Fibroblast of skin of abdomen (primary cell): ENCODE data around the gene IL36RN.
A peak's percentile ranks its signal among the peaks of the same experiment; 100 is the strongest.

Source experiments
- DNase-seq: peaks from one replicate; pipeline ENCODE4 v3.0.0-alpha.2; 2013

IL36RN gene

DNA sequence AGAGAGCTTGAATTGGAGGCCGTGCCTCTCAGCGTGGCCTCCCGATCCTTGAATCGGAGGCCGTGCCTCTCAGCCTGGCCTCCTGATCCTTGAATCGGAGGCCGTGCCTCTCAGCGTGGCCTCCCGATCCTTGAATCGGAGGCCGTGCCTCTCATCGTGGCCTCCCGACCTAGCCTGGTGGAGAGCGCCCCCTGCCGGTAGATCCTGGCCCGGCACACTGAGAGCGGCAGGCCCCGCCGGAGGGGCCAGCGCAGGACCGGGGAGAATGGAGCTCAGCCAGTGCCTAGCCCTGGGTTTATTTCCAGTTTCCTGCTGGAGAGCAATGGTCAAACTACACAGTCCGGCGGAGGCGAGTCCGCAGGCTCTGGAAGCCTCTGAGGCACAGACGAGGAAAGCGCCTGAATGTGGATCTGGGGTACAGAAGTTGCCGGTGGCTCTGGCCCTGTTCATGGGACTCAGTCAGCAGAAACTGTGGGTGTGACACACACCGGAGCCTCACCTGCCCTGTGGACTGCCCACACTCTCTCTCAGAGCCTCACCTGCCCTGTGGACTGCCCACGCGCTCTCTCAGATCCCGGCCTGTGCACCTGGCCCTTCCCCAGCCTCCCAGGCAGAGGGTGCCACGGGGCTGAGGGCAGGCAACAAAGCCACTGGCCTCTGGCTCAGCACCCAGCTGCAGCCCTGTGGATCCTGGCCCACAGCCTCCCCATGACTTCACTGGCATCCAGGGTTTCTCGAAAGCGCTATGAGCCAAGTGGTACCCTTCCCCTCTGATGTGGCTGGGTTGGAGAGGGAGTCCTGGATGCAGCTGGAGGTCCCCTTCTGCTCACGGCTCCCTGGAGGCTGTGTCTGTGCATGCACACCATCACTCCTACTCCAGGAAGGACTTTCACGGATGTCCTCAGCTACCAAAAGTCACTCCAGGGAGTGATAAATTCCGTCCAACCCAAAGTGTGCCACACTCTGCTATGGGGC lies 7.8 kb upstream of the IL36RN start:
- DNase-seq: no peak

DNA sequence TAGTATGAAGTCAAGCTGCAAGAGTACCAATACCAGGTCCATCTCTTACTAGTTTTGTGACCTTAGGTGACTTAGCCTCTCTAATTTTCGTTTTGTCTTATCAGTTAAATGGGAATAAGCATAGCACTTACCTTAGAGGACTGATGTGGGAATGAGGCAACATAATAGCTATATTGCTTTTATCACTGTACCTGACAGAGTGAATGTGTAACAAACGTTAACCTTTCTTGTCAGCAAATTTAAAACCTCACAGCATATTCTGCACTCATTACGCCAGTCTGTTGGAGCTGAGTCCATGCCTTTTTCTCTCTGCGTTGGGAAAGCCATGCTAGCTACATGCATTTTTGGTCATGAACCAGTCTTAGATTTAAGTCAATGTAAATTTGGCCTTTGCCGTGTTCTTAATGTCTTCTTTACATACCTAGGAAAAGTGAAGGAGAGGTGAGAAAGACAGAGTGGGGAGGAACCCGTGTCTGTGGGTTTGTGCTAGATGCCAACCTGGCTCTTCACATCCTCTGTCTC lies 6.5 kb upstream of the IL36RN start, which contains the start of gene IL36B:
Gene IL36B (minus strand): TSS at position 472 of the 522 bp plus-strand sequence.
- DNase-seq: no peak

DNA sequence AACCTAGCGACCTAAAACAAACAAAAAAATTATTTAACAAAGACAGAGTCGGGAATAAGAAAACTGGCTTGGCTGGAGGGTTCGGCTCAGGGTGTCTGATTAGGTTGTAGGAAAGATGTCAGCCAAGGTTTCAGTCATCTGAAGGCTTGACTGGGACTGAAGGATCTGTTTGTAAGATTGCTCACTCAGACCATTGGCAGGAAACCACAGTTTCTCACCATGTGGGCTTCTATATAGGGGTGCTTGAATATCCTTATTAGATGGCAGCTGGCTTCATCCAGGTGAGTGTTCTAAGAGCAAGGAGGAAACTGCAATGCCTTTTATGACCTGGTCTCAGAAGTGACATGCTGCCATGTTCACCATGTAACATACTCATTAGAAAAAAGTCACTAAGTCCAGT lies 5.3 kb upstream of the IL36RN start:
- DNase-seq: no peak

DNA sequence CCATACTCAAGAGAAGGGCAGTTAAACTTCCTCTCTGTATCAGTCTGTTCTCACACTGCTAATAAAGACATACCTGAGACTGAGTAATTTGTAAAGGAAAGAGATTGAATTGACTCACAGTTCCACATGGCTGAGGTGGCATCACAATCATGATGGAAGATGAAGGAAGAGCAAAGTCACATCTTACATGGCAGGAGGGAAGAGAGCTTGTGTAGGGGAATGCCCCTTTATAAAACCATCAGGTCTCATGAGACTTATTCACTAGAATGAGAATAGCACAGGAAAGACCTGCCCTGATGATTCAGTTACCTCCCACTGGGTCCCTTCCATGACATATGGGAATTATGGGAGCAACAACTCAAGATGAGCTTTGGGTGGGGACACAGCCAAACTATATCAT lies 4.9 kb upstream of the IL36RN start:
- no peak for DNase-seq

DNA sequence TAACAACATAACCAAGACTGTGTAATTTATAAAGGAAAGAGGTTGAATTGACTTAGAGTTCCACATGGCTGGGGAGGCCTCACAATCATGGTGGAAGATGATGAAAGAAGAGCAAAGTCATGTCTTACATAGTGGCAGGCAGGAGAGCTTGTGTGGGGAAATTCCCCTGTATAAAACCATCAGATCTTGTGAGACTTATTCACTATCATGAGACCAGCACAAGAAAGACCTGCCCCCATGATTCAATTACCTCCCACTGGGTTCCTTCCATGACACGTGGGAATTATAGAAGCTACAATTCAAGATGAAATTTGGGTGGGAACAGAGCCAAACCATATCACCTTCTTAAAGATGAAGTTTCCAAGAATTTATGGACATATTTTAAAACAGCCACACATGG lies 2.5 kb upstream of the IL36RN start:
- no peak for DNase-seq

DNA sequence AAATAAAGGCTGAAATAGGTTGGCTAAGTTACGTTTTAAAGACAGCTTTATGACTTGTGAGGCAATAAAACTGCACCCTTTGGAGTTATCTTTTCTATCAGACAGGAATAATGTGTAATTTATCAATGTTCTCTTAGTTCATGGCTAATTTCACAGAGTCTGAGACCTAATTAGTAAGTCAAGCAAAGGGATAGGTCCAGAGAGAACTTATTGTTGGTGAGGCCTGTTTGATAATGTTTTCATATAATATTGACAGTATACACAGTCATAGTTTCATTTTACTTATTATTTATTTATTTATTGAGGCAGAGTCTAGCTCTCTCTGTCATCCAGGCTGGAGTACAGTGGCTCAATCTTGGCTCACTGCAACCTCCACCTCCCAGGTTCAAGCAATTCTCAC lies 1.9 kb upstream of the IL36RN start:
- DNase-seq: no peak

DNA sequence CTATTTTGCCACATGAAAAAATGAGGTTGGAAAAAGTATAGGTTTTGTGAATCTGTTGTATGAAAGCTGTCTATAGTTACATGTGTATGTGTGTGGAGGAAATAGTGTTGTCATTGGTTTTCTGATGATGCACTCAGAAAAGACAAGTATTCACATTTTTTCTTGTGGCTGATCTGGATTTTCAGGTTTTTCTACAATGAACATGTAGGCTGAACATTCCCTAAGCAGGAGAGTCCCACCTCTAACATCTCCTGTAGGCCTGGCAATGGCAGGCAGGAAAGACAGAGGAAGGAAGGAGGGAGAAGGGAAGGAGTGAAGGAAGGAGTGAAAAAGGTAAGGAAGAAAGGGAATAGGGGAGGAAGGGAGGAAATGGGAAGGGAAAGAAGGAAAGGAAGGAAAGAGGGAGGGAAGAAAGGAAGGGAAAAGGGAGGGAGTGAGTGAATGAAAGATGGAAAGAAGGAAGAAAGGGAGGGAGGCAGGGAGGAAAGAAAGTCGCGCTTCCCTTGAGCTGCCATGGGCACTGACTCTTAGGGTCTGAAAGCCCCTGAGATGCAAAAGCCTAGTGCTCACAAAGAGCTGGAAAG lies 495 bp upstream of the IL36RN start:
- no peak for DNase-seq

DNA sequence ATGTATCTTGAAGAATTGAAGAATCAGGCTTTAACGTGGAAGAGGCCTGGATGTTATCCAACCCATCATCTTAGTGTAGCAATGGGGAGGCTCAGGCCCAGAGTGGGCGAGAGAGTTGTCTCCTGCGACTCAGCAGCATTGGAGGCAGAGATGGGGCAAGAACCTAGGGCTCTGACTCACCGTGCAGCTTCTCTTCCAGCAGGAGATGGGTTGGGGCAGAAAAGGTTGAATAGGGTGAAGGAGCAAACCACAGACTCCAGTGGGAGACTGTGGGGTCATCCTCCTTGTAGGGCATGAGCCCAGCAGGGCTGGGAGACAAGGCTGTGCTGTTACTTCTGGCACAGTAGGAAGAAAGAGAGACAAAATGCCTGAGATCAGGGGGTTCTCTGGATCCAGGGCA lies 1.4 kb downstream of the IL36RN start:
- no peak for DNase-seq

DNA sequence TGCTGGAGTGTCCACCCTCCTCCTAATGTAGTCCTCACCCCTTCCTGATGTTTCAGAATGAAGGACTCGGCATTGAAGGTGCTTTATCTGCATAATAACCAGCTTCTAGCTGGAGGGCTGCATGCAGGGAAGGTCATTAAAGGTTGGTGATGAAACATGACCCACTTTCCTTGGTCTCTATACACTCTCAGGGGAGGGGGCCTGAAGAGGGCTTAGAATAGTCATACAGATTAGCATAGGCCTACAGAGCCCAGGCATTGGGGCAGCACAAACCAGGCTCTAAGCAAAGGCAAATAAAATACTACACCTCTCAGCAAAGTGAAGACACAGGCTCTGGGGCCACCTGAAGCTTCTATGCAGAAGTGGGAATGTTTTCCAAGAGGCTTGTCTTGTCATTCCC lies 1.8 kb downstream of the IL36RN start:
- no peak for DNase-seq

DNA sequence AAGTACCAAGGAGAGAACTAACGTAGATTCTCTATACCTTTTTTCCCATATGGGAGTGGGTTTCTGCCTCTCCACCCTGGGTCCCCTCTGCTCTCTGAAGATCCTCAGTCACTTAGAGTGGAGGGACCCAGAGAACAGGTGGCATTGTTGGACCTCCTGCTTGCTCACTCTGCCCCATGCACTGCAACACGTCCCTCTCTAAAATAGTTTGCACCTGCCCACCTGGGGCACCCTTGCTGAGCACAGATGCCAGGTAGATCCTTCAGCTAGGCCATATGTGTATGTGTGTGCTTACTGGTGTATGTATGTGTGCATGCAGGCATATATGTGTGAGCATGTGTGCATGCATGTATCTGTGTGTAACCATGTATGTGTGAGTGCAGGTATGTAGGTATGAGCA lies 2.2 kb downstream of the IL36RN start:
- DNase-seq: no peak

DNA sequence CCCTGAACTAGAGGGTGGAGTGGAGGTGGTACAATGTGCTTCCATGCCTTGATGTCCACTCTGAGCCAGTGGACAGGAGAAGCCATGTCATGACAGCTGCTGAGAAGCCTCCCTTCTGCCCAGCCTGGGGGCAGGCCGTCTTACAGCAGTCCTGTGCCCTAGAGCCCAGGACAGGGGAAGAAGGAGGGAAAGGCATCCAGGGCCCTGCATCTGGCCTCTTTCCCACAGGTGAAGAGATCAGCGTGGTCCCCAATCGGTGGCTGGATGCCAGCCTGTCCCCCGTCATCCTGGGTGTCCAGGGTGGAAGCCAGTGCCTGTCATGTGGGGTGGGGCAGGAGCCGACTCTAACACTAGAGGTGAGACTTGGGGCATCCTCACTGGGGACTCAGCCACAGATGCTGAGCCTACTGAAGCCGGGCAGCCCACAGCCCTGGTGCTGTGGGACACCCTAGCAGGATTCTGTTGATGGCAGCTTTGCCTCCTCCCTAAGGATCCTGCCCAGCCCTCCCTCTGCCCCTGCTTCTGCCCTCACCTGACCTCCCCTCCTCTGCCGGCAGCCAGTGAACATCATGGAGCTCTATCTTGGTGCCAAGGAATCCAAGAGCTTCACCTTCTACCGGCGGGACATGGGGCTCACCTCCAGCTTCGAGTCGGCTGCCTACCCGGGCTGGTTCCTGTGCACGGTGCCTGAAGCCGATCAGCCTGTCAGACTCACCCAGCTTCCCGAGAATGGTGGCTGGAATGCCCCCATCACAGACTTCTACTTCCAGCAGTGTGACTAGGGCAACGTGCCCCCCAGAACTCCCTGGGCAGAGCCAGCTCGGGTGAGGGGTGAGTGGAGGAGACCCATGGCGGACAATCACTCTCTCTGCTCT lies 3.1 kb downstream of the IL36RN start:
- DNase-seq: no peak

DNA sequence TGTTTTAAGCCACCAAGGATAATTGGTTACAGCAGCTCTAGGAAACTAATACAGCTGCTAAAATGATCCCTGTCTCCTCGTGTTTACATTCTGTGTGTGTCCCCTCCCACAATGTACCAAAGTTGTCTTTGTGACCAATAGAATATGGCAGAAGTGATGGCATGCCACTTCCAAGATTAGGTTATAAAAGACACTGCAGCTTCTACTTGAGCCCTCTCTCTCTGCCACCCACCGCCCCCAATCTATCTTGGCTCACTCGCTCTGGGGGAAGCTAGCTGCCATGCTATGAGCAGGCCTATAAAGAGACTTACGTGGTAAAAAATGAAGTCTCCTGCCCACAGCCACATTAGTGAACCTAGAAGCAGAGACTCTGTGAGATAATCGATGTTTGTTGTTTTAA lies 5.3 kb downstream of the IL36RN start:
- no peak for DNase-seq

DNA sequence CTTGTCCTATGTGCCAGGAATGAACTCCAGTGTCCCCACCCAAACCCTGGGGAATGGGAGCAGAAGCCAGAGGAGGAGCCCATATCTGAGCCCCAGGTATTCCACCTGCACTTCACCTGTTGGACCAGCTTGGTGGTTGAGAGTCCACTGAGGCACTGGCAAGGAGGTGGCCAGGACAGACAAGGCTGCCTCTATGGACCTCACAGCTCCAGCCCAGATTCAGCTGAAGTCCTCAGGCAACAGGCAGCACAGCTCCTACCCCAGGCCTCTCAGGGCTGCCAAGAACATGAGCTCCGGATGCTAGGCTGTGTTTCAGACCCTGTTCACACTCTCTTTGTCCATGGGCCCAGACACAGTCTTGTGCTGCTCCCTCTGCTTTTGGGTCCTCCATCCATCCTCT lies 5.9 kb downstream of the IL36RN start:
- DNase-seq: no peak

DNA sequence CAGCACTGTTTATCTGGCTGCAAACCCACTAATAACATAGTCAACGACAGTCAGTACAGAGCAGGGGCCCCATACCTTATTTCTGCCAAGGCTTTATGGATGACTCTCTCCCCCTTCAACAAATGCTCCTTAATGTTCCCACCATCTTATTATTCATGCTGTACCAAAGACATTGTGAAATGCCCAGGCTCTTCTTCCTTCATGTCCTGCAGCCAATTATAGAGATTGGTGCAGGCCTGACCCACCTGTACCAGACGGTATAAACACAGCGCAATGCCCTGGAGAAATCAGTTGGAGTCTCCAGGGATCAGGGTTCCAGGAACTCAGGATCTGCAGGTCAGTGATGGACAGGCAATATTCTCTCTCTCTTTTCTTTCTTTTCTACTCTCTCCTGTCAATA lies 8.7 kb downstream of the IL36RN start, which contains the start of gene IL1F10:
Gene IL1F10 (plus strand): TSS at position 290 of the 400 bp plus-strand sequence. CDS start 4,769 bp downstream, outside the sequence.
- DNase-seq: no peak

DNA sequence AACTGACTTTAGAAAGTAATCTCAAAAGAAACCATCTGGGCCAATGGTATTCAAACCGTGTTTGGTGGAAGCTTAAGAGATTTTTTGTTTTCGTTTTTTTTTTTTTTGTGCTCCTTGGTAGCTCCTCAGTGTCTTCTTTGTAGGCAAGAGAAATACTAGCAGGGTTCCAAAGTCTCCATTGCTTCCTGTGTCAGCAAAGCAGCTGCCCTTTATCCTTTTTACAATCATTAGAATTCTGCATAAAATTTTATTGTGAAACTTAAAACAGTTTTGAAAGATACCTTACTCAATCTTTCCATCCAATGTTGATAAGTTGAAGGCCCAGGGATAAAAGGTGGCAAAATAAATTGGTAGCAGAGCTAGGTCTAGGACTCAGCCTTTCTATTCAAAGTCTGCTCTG lies 9.3 kb downstream of the IL36RN start:
- DNase-seq: no peak

DNA sequence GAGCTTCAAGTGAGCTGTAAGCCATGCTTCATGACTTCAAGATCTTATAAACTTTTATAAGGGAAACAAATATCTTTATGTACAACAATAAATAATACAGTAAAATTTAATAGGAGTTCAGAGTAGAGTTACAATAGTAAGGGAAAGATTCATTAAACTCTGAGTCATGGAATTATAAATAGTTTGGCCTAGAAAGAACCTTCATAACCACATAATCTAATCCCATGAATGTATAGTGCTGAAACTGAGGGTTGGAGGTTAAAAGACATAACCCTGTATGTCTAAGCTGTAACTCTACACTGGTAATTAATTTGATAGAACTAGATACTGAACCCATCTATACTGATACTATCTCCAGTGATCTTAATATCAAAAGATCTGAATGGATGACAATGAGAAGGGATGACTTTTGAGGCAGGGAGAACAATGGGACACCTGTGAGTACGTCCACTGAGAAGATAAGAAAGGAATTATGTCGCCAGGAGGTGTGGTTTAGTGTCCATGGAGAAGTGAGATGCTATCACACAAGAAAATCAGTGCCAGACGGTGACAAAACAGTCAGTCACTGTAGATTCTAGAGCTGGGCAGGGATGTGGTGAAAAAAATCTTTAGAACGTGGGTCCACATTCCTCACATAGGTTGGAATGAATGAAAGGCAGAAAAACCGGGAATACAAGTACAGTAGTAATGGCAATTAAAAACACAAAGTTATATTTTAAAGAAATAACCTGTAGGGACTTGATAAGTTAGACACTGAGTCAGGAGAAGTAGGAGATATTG lies 9.9 kb downstream of the IL36RN start:
- DNase-seq: peak; percentile 17

DNA sequence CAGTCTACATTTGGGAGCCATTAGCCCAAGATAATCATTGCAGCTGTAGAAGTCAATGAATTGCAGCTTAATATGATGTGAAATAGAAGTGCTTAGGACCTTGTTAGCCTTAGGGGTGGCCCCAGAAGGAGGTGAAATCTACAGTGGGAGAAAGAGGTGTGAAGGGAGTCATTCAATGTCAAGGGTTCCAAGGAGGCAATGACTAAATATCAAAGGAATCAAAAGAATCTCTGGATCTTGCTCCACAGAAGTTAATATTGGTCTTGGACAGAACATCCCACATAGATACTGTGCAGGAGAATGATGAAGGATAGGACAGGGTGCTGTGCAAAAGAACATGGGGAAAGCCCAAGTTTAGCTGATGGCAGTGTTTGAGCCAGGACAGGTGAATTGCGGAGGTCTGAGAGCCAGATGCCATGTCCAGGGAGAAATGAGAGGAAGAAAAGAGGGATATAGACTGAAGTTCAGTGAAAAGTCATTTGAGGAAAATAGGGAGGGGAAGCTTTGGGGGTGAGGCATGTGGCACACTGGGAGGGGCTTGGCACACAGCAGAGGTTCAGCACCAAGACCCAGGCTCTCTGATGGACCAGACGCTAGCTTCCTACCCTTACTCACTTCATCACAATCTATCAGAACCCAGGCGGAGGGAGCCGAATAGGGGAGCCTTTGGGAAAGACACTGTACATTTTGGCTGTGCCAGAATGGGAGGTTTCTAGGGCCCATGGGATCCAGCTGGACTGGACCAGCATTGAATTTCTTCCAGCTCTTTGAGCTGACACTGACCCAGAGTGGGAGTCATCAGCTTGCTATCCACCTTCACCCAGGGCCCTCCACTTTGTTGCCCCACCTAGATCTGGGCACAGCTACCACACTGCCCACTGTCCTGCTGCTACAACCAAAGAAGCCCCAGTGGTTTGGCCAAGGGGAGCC lies 10.9 kb downstream of the IL36RN start:
- peak; percentile 3 for DNase-seq

DNA sequence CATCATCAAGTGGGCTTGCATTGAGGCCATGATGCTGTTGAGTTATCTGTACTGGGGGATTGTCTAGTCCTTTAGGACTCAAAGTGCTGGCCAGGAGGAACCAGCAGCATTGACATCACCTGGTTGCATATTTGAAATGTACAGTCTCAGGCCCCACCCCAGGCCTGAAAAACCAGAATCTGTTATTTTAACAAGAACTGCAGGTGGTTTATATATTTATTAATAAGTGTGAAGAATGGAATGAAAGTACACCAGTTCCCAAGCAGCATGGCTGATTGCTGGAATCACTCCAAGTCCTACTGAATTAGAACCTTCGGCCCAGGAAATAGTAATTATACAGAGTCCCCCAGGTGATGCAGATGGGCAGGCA lies 11.6 kb downstream of the IL36RN start:
- DNase-seq: no peak

DNA sequence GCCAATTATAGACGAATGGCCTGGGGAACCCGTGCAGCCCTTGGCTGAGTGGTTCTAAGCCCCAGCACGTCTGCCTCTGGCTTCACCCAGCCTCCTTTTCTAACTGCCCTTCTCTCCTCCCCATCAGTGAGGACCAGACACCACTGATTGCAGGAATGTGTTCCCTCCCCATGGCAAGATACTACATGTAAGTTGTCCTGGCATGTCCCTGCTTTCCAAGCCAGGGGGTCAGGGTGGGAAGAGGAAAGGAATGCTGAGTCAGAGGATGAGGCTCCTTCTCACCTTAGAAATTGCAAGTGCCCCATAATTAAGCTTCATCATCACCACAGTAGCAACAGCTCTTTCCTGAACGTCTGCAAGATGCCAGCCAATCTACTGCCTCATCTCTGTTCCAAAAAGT lies 13.6 kb downstream of the IL36RN start:
- no peak for DNase-seq

DNA sequence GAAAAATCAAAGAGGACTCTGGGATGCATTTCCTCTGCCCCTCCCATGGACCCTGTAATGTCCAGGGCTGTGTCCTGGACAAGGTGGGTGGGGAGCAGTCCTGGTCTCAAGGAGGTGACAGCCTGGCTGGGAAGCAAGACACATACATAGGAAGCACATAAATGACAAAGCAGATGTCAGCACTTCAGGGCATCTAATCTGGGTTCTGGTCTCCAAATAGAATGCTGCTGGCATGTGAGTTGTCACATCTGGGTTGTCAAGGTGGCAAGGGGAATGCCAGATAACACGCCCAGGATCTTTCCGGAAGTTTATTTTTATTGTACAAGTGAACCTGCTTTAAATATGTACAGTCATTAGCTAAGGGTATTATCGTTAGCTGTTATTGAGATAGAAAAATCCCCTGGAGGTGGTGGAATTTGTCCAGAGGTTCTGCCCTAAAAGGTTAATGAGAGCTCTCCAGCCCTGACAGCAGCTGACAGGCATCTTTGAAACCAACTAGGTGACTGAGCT lies 14.4 kb downstream of the IL36RN start:
- no peak for DNase-seq

DNA sequence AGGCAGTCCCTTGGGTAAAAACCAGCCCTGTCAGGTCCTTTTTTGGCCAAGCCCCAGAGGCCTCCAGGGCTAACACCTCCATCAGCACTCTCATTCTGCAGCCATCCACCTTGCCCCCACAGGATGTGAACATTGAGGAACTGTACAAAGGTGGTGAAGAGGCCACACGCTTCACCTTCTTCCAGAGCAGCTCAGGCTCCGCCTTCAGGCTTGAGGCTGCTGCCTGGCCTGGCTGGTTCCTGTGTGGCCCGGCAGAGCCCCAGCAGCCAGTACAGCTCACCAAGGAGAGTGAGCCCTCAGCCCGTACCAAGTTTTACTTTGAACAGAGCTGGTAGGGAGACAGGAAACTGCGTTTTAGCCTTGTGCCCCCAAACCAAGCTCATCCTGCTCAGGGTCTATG lies 16.0 kb downstream of the IL36RN start:
- DNase-seq: no peak
